Activated CD4-positive, alpha-beta memory T cell treated with anti-CD3 and anti-CD28 coated beads, Interleukin-2, amount 10 ng/mL, durations not matched to agents 7 days and 5 days (primary cell): ENCODE measurements around the gene RXFP2. TPM values are rescaled to one million over a fixed set of nuclear protein-coding genes. Genes with fewer than 3 reads are reported as not detected.
A peak's percentile ranks its signal among the peaks of the same experiment; 100 is the strongest.

Experiments used
- CTCF ChIA-PET: fragments of 350-600 bp; sonication (Branson Sonifier 250); formaldehyde crosslinking; loops from one replicate; lab custom pipeline; 2021; ENCODE audit warnings: antibody characterized with exemption, inconsistent platforms; lab: Charles Lee
- POLR2A ChIA-PET: fragments of 350-600 bp; sonication (Branson Sonifier 250); formaldehyde crosslinking; loops from one replicate; lab custom pipeline; 2021; ENCODE audit warnings: antibody characterized with exemption; lab: Charles Lee
- DNase-seq: peaks from one replicate; pipeline ENCODE4 v3.0.0-alpha.2; 2020
- H3K27ac Mint-ChIP-seq: one replicate; pipeline ENCODE4 v1.8.0; 2021; ENCODE audit warnings: mild to moderate bottlenecking, mixed read lengths
- H3K27me3 Mint-ChIP-seq: one replicate; pipeline ENCODE4 v1.8.0; 2021; ENCODE audit warnings: mixed read lengths
- H3K36me3 Mint-ChIP-seq: one replicate; pipeline ENCODE4 v1.8.0; 2021; ENCODE audit warnings: low read depth, mixed read lengths
- H3K4me1 Mint-ChIP-seq: one replicate; pipeline ENCODE4 v1.8.0; 2021; ENCODE audit warnings: mixed read lengths
- H3K4me3 Mint-ChIP-seq: one replicate; pipeline ENCODE4 v1.8.0; 2021; ENCODE audit warnings: mild to moderate bottlenecking, mixed read lengths
- H3K9me3 Mint-ChIP-seq: one replicate; pipeline ENCODE4 v1.8.0; 2021; ENCODE audit warnings: mixed read lengths
- total RNA-seq, 2 experiments: library from RNA; stranded (reverse); gene quantifications; one replicate each; pipeline ENCODE4 v1.2.3, GENCODE V29; 2021

RXFP2 gene, protein sequence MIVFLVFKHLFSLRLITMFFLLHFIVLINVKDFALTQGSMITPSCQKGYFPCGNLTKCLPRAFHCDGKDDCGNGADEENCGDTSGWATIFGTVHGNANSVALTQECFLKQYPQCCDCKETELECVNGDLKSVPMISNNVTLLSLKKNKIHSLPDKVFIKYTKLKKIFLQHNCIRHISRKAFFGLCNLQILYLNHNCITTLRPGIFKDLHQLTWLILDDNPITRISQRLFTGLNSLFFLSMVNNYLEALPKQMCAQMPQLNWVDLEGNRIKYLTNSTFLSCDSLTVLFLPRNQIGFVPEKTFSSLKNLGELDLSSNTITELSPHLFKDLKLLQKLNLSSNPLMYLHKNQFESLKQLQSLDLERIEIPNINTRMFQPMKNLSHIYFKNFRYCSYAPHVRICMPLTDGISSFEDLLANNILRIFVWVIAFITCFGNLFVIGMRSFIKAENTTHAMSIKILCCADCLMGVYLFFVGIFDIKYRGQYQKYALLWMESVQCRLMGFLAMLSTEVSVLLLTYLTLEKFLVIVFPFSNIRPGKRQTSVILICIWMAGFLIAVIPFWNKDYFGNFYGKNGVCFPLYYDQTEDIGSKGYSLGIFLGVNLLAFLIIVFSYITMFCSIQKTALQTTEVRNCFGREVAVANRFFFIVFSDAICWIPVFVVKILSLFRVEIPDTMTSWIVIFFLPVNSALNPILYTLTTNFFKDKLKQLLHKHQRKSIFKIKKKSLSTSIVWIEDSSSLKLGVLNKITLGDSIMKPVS
- total RNA-seq, result not detected

DNA sequence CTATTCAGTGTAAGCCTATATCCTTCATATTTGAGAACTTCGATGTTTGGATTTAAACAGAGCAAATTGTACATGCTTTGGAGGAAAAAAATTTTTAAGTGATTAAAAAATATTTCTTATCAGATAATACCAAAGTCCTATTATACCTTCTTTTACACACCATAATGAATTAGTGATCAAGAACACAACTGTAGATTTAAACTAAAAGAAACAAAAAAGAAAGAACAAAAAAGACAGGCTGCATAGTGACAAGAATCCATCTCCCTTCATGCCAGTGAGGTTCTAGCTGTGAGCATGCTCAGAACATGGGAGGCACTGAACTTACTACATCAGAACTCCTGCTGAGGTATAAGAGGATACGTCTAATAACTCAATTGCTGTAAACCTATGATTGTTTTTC, at the start of gene RXFP2:
RXFP2 (plus strand) TSS at position 301 of the 400 bp plus-strand sequence; CDS start at position 388, 87 bp downstream.
- H3K36me3 Mint-ChIP-seq, result no peaks in the 10 kb centered on the region
- peaks cover 13% of the 10 kb centered on the region for H3K27me3 Mint-ChIP-seq
- ChIA-PET POLR2A (no interaction called here), CTCF (no interaction called here)
- no peak within 1 kb of the TSS for H3K4me3 Mint-ChIP-seq
- peaks cover 3% of the 10 kb centered on the region for H3K4me1 Mint-ChIP-seq
- H3K27ac Mint-ChIP-seq, result no peak within 1 kb of the TSS
- DNase-seq, result no peak
- no peaks in the 10 kb centered on the region for H3K9me3 Mint-ChIP-seq

DNA sequence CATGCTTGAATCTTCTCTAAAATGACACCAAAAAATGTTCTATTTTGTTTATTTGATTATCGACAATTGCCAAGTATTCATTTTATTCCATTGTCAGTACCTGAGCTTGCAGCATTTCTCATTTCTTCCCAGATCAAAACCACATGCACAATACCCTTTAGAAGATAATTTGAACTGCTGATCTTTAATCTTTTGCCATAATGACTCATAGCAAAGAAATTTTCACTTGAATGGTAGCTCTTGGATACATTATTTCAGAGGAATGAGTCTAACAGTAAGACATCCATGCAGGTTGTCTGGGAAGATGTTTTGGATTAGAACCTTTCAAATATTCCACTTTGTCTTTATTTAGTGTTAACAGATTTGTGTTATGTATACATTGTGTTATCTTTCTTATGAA, 42.0 kb upstream of the RXFP2 start:
- peaks cover 2% of the 10 kb centered on the region for H3K9me3 Mint-ChIP-seq
- no peak for DNase-seq
- H3K4me1 Mint-ChIP-seq, result no peaks in the 10 kb centered on the region
- CTCF ChIA-PET, result no interaction called here
- POLR2A ChIA-PET, result no interaction called here
- peaks cover 7% of the 10 kb centered on the region for H3K27me3 Mint-ChIP-seq
- no peaks in the 10 kb centered on the region for H3K36me3 Mint-ChIP-seq
- no peak overlapping the region for H3K4me3 Mint-ChIP-seq
- H3K27ac Mint-ChIP-seq, result no peak overlapping the region

DNA sequence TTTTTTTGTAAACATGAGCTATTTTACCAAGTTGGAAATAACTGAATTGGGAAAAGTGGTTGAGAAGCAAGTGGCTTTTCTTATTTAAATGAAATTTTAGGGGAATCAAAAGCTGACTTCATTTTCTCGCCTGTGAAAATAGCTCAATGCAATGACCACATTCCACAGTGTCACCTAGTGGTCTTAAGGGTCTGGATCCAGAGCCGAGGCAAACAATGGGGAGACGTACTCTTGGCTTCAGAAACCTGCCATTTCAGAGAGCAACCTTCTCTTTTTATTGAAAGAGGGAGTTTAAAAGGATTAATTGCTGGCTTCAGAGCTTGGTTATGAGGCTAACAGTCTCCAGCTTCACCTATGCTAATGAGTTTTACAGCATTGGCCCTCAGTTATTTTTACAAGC, 39.7 kb upstream of the RXFP2 start:
- Mint-ChIP-seq H3K27me3 (peaks cover 9% of the 10 kb centered on the region), H3K4me3 (no peak overlapping the region), H3K27ac (no peak overlapping the region), H3K4me1 (no peaks in the 10 kb centered on the region), H3K9me3 (no peaks in the 10 kb centered on the region), H3K36me3 (no peaks in the 10 kb centered on the region)
- ChIA-PET POLR2A (no interaction called here), CTCF (interaction anchor here (0.6 kb wide), 1 partner anchor 55 kb away, joined by 3 read pairs; no protein-coding TSS in a partner anchor)
- DNase-seq, result no peak

DNA sequence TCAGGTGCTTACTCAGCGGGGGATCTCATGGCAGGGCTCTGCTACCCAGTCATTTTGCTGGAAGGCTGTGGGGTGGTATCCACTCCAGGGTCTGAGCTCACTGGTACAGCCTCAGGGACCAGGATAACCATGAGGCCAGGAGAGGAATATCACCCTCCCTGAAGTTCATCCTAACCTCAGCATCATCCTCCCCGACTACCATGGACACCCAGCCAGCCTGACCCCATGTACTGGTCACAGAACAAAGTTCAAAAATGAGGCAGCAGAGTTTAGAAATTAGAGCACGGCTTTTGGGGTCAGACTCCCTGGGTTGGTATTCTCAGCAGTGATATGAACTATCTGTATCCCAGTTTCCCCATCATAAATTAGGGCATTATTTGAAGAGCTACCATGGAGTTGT, 35.5 kb upstream of the RXFP2 start:
- CTCF ChIA-PET, result no interaction called here

DNA sequence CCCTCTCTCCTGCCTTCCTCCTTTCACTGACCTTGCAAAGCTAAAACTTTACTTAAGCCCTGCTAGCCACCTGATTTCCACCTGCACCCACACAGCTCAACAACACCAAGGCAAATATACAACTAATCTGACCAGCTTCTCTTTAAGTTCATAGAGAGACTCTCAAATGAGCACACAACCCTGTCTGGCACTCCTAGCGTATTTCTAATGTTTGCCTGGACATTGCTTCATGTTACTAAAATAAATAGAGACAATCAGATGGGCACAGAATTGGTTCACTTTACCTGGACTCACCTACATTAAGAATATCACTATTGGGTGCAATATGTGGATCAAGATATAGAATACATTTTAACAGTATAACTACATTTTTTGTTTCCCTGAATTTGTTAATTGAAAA, 33.2 kb upstream of the RXFP2 start:
- Mint-ChIP-seq H3K4me1 (no peaks in the 10 kb centered on the region), H3K36me3 (no peaks in the 10 kb centered on the region), H3K27ac (no peak overlapping the region), H3K4me3 (no peak overlapping the region), H3K9me3 (no peaks in the 10 kb centered on the region), H3K27me3 (peaks cover 13% of the 10 kb centered on the region)
- ChIA-PET POLR2A (no interaction called here), CTCF (no interaction called here)
- DNase-seq, result no peak

More for the DNA sequence above, 35.5 kb upstream of the RXFP2 start:
- Mint-ChIP-seq H3K4me1 (no peaks in the 10 kb centered on the region), H3K36me3 (no peaks in the 10 kb centered on the region), H3K27ac (no peak overlapping the region), H3K27me3 (peaks cover 13% of the 10 kb centered on the region), H3K9me3 (no peaks in the 10 kb centered on the region), H3K4me3 (no peak overlapping the region)
- POLR2A ChIA-PET, result no interaction called here
- no peak for DNase-seq

DNA sequence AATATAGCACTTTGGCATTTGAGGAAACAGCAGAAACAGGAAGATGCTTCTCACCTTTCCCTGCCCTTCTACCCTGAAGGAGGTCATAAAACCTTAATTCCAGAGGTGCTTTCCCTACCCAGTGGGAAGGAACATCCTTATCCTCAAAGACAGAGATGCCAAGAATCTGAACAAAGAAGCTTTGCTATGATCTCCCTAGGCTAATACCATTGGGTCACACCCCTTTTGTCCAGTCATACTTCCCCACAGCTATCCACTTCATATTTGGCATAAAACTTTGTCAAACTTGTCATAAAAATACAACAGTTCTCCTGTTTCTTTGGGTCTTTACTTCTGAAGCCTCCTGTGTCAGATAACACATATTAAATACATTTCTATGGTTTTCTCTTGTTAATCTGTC, 21.7 kb upstream of the RXFP2 start:
- Mint-ChIP-seq H3K27ac (no peak overlapping the region), H3K9me3 (peaks cover 2% of the 10 kb centered on the region), H3K4me3 (no peak overlapping the region), H3K36me3 (no peaks in the 10 kb centered on the region), H3K27me3 (peaks cover 10% of the 10 kb centered on the region), H3K4me1 (no peaks in the 10 kb centered on the region)
- DNase-seq, result no peak
- CTCF ChIA-PET, result no interaction called here
- POLR2A ChIA-PET, result no interaction called here

DNA sequence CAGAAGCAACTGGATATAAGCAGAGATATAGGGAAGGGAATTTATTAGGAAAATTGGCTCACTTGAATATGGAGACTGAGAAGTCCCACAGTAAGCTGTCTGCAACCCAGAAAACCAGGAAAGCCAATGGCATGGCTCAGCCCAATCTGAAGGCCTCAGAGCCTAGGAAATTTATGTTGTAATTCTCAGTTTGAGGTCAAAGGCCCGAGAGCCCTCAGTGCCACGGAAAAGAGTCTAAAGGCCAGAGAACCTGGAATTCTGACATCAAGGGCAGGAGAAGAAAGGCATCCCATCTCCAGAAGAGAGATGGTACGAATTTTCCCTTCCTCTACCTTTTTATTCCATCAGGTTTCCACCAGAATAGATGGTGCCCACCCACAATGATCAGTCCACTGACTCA, 20.1 kb upstream of the RXFP2 start:
- Mint-ChIP-seq H3K4me3 (no peak overlapping the region), H3K4me1 (no peaks in the 10 kb centered on the region), H3K9me3 (peaks cover 2% of the 10 kb centered on the region), H3K27ac (no peak overlapping the region), H3K27me3 (peaks cover 13% of the 10 kb centered on the region), H3K36me3 (no peaks in the 10 kb centered on the region)
- ChIA-PET CTCF (no interaction called here), POLR2A (no interaction called here)
- no peak for DNase-seq

DNA sequence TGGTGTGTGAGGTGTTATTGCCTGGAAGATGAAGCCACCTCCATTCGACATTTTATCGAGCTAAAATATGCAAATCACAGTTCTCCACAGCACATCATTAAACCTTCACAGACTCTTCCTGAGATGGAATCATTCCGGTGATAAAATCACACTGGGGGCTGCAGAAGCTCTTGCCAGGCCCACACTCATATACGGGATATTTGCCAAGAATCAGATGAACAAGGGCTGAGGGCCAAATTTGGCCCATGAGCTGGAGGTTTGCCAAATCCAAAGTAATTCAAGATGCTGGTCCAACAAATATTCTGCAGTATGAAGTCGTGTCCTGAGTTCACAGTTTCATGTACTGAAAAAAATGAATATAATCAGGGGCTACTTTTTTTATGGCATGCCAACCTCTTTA, 16.7 kb upstream of the RXFP2 start:
- Mint-ChIP-seq H3K27ac (no peak overlapping the region), H3K9me3 (peaks cover 2% of the 10 kb centered on the region), H3K27me3 (peaks cover 15% of the 10 kb centered on the region), H3K4me1 (no peaks in the 10 kb centered on the region), H3K36me3 (no peaks in the 10 kb centered on the region), H3K4me3 (no peak overlapping the region)
- DNase-seq, result no peak
- ChIA-PET CTCF (interaction anchor here (1.2 kb wide), 1 partner anchor 11 kb away, joined by 3 read pairs; no protein-coding TSS in a partner anchor), POLR2A (no interaction called here)

DNA sequence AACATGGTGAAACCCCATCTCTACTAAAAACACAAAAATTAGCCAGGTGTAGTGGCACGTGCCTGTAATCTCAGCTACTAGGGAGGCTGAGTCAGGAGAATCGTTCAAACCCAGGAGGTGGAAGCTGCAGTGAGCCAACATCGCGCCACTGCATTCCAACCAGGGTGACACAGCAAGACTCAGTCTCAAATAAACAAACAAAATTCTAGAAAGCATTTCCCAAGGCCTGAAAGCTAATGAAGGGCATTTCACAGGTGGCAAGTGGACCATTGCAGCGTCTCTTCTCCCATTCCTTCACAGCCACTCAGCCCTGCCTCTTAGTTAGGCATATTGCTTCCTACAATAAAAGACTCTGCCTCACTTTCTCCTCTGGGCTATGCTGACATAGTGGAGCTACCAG, 13.5 kb upstream of the RXFP2 start:
- no peak overlapping the region for H3K4me3 Mint-ChIP-seq

DNA sequence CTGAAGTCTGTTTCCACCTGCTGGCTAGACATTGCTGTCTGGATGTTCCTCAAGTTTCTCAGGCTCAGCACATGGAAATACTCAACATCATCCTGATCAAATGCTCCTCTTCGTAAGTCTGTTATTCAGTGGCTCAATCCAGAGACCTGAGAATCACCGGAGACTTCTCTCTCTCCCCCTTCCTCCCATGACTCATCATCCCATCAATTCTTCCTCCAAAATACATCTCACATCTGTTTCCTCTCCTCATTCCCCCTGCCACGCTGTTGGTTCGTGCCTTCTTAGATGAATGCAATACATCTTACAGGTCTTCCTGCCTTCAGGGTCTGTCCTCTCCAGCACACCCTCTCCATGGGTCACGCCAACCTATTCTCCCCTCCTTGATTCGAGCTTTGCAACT, 7.4 kb upstream of the RXFP2 start:
- no peaks in the 10 kb centered on the region for H3K9me3 Mint-ChIP-seq
- no peak for DNase-seq
- ChIA-PET POLR2A (no interaction called here), CTCF (no interaction called here)
- H3K27me3 Mint-ChIP-seq, result peaks cover 14% of the 10 kb centered on the region
- no peak overlapping the region for H3K27ac Mint-ChIP-seq
- no peaks in the 10 kb centered on the region for H3K36me3 Mint-ChIP-seq
- H3K4me1 Mint-ChIP-seq, result peaks cover 1% of the 10 kb centered on the region
- H3K4me3 Mint-ChIP-seq, result no peak overlapping the region

More for the DNA sequence above, 13.5 kb upstream of the RXFP2 start:
- Mint-ChIP-seq H3K4me1 (no peaks in the 10 kb centered on the region), H3K27ac (no peak overlapping the region), H3K27me3 (peaks cover 16% of the 10 kb centered on the region), H3K36me3 (no peaks in the 10 kb centered on the region), H3K9me3 (peaks cover 2% of the 10 kb centered on the region)
- POLR2A ChIA-PET, result no interaction called here
- CTCF ChIA-PET, result no interaction called here
- no peak for DNase-seq

DNA sequence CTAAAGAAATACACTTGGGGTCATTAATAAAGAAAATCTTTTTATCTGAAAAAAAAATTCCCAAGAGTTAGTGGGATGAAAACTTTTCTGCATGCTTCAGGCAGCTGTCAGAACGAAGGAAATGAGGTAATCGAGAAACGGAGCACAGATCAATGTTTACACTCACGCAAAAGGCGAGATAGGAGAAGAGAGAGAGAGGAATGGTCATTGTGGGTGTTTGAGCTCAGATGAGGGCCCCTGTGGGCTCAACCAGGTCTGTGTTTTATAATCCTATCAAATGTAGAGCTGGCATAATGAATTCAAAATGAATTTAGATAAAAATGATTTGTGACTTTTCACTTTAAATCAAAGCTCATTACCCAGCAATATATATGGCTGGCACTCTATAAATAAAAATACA, 6.3 kb upstream of the RXFP2 start:
- Mint-ChIP-seq H3K27ac (no peak overlapping the region), H3K4me3 (no peak overlapping the region), H3K27me3 (peaks cover 9% of the 10 kb centered on the region), H3K36me3 (no peaks in the 10 kb centered on the region), H3K4me1 (peaks cover 1% of the 10 kb centered on the region), H3K9me3 (no peaks in the 10 kb centered on the region)
- DNase-seq, result no peak
- ChIA-PET POLR2A (no interaction called here), CTCF (interaction anchor here (0.8 to 1.5 kb wide), 2 partner anchors 8 to 10 kb away, joined by 3 read pairs; no protein-coding TSS in a partner anchor)

DNA sequence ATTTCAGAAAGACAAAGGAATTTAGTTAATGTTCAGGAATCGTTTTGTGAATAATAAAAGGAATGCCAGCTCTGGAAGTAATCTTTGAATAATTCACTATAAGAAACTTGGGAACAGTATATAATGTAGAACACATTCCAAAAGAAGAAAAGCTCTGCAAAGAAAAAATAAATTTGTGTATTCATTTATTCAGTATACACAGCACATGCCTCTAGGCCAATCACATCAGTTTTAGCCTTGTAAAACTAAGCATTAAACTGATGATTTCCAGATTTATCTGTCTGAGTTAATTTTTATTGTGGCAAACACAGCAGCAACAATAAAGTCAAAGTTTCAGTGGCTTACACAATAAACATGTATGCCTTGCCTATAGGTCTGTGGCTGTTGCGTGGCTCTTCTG, 5.7 kb upstream of the RXFP2 start:
- ChIA-PET CTCF (interaction anchor here (1.5 kb wide), 1 partner anchor 11 kb away, joined by 3 read pairs; no protein-coding TSS in a partner anchor), POLR2A (no interaction called here)
- Mint-ChIP-seq H3K27me3 (peaks cover 11% of the 10 kb centered on the region), H3K4me3 (no peak overlapping the region), H3K27ac (no peak overlapping the region), H3K36me3 (no peaks in the 10 kb centered on the region), H3K4me1 (peaks cover 1% of the 10 kb centered on the region), H3K9me3 (no peaks in the 10 kb centered on the region)
- no peak for DNase-seq

DNA sequence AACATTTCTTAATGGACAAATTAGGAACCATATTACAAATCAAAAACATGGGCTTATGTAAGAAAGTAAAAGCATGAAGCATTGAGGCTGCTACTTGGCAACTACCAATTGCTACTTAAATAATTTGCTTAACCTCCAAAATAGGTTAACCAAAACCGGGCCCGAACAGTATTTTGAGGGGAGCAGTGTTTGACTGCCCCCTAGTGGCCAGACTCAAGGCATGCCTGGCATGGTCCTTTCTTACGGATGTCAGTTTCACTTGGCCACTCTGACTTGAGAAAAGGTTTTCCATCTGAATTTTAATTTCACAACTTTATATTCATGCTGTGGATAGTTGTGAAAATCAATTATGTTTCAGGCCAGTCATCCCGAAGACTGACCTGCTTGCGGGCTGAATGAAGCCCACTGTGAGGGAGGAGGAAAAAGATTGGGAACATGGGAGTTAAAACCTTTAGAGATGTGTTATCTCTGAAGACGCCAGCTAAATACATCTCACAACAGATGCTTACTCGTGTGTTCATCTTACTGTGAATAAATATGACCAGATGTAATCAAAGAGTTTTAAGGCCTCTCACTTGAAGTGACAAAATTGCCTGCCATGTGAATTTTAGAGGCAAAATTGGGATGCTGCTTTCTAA, 2.9 kb downstream of the RXFP2 start:
- ChIA-PET CTCF (interaction anchor here (0.7 to 2.1 kb wide), 5 partner anchors 20 to 506 kb away, joined by 3 to 8 read pairs (median 5); no protein-coding TSS in a partner anchor), POLR2A (no interaction called here)
- peaks cover 17% of the 10 kb centered on the region for H3K27me3 Mint-ChIP-seq
- peak; percentile 75 for DNase-seq
- H3K4me1 Mint-ChIP-seq, result peaks cover 3% of the 10 kb centered on the region
- no peak overlapping the region for H3K27ac Mint-ChIP-seq
- H3K36me3 Mint-ChIP-seq, result no peaks in the 10 kb centered on the region
- no peak overlapping the region for H3K4me3 Mint-ChIP-seq
- no peaks in the 10 kb centered on the region for H3K9me3 Mint-ChIP-seq
